Activated CD8-positive, alpha-beta memory T cell treated with anti-CD3 and anti-CD28 coated beads for 36 hours (primary cell): Measurements from ENCODE around the gene CPOX. TPM values are rescaled to one million over a fixed set of nuclear protein-coding genes. Genes with fewer than 3 reads are reported as not detected.
"Not testable (repeated sequence)": the region's sequence is repeated elsewhere in the genome, so short reads cannot be mapped to it uniquely, and the experiment has no call there.

Experiments used
- CTCF ChIA-PET: fragments of 350-600 bp; sonication (Branson Sonifier 250); formaldehyde crosslinking; loops from one replicate; lab custom pipeline; 2021; ENCODE audit warnings: antibody characterized with exemption; lab: Charles Lee
- POLR2A ChIA-PET: fragments of 350-600 bp; sonication (Branson Sonifier 250); formaldehyde crosslinking; loops from one replicate; lab custom pipeline; 2021; ENCODE audit warnings: antibody characterized with exemption; lab: Charles Lee
- total RNA-seq, 2 experiments: library from RNA; stranded (reverse); gene quantifications; one replicate each; pipeline ENCODE4 v1.2.3, GENCODE V29; 2021

The CPOX gene
- total RNA-seq, 2 experiments from 2014 or later = 55.5 to 60.0 TPM

- CTCF ChIA-PET = no interaction called here
- POLR2A ChIA-PET = no interaction called here
These were observed 25.0 kb downstream of the CPOX start for GRCh38 chr3:98568402-98568801.

DNA sequence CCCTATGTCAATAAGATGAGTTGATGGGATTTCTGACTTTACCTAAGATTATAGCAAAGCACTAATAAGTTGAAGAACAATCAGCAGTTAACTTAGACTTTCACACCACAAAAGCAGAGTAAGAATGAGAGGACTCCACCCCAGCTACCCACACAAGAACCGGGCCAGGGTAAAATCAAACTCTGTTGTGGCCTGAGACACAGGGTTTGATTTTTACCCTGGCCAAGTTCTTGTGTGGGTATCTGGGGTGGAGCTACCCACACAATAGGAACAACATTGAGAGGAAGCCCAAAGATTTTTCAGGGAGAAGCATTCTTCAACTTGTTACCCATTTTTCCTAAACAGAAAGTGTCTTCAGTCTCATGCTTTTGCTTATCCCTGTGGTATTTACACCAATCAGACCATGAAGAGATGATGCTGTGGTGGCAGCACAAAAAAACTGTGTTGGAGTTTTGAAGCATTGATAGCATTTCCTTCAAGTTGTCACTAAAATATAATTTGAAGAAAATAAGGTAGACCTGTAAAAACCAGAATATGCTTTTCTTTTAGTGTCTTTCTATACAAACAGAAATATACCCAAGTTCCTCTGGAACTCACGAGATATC is 25.6 kb downstream of the CPOX start:
- ChIA-PET CTCF (no interaction called here), POLR2A (no interaction called here)

DNA sequence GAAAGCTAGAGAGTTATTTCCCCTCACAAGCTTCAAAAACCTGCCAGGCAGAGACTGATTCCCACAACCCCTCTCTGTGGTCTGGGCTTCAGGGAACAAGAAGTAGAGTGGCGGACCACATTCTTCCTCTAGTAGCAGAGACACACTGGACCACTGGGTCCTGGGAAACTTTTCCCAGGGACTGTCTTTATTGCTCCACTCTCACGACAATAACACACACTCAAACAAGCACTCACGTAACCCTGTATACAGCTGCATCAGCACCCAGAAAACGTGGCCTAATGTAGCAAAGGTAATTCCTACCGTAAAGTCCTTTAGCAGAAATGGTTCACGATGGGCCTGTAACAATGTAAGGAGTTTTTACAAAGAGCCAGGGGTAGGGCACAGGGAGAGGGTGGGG is 27.6 kb downstream of the CPOX start:
- ChIA-PET CTCF (no interaction called here), POLR2A (interaction anchor here (1.5 to 1.9 kb wide), 2 partner anchors 9 to 43 kb away, joined by 7 to 8 read pairs; partner anchors contain the start of gene CLDND1)

DNA sequence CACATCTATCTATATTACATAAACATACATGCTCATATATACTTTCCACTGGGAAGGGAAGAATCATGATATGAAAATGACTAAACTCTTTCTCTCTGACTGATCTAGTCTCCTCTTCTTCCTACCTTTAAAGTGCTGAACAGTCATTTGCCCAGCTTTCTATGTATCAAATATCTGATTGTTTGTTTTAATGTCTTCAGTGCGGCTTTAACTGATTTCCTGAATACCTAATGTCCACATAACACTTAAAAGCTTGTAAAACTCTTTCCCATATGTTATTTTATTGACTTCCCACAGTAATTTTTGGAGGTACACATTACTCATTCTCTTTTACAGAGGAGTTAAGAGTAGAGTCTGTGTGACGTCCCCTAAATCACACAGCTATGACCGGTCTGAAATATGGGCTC is 28.2 kb downstream of the CPOX start:
- POLR2A ChIA-PET = interaction anchor here (1.1 to 1.9 kb wide), 3 partner anchors 9 to 42 kb away, joined by 4 to 8 read pairs (median 7); partner anchors contain the start of gene CLDND1
- CTCF ChIA-PET = no interaction called here

- ChIA-PET CTCF (no interaction called here), POLR2A (interaction anchor here (0.8 to 1.9 kb wide), 7 partner anchors 8 to 42 kb away, joined by 3 to 12 read pairs (median 7); partner anchors contain the start of gene CLDND1)
These were observed 29.0 kb downstream of the CPOX start for GRCh38 chr3:98564282-98565005.

DNA sequence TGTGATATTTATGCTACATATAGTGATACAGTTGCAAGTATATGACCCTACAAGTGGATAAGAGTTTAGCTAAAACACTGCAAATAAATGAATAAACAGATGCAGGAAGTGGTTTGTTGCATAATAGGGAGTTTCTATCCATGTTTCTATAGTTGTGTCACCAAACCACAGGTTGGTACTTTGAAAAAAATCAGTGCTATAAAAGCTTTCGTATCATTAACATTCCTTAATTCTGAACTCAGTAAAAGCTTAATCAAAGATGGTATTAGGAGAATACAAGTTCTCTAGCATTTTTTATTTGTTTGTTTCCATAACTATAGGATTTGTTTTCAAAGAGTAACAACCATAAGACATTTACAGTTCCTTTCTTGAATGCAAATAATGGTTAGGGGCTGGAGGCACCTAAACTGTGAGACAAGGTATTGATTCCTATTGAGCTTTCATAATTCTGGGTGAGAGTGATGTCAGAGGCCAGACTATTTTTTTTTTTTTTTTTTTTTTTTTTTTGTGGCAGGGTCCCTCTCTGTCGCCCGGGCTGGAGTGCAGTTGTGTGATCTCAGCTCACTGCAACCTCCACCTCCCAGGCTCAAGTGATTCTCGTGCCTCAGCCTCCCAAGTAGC is 29.6 kb downstream of the CPOX start:
- POLR2A ChIA-PET = interaction anchor here (0.6 to 1.2 kb wide), 5 partner anchors 9 to 42 kb away, joined by 3 to 12 read pairs (median 6); partner anchors contain the start of gene CLDND1
- CTCF ChIA-PET = no interaction called here

- ChIA-PET POLR2A (interaction anchor here (0.6 kb wide), 1 partner anchor 39 kb away, joined by 3 read pairs; the partner anchor contains the start of gene CLDND1), CTCF (interaction anchor here (0.8 kb wide), 1 partner anchor 35 kb away, joined by 3 read pairs; no protein-coding TSS in a partner anchor)
These were observed 31.5 kb downstream of the CPOX start for GRCh38 chr3:98561727-98562521.

GRCh38 chr3:98560911-98561310 is 32.5 kb downstream of the CPOX start:
- ChIA-PET CTCF (no interaction called here), POLR2A (no interaction called here)

- POLR2A ChIA-PET, CTCF ChIA-PET: not testable (repeated sequence)
These were observed 33.6 kb downstream of the CPOX start for GRCh38 chr3:98559769-98560168.

GRCh38 chr3:98558100-98558827 is 35.1 kb downstream of the CPOX start:
- ChIA-PET CTCF (interaction anchor here (0.9 to 1.2 kb wide), 3 partner anchors 15 to 23 kb away, joined by 3 to 4 read pairs (median 3); no protein-coding TSS in a partner anchor), POLR2A (interaction anchor here (0.6 to 5.9 kb wide), 3 partner anchors 14 to 35 kb away, joined by 3 to 52 read pairs (median 12); partner anchors contain the start of gene CLDND1)

DNA sequence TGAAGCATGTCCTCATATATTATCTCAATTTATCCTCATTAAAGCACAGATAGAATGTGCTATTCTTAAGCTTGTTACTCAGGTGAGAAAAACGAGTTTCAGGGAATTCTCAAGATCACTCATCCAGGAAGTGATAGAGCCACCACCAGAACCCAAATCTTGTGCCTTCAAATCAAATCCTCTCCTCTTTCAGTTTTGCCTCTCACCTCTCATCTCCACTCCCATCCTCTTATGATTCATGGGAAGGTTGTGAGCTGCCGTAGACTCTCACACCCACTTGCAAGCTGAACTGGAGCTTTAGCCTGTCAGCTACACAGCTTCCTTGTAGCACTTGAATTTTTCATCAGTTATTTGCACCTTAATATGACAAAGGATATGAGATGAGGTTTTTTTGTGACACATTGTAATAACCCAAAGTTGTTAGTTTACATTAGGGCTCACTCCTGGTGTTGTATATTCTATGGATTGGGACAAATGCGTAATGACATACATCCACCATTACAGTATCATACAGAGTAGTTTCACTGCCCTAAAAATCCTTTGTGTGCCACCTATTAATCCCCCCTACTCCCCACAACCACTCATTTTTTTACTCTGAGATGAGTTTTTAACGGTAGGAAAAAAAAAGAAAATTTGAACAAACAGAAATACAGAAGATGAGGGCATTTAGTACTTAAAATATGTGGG is 35.9 kb downstream of the CPOX start:
- CTCF ChIA-PET = interaction anchor here (0.9 to 2.4 kb wide), 4 partner anchors 16 to 36 kb away, joined by 3 to 7 read pairs (median 4); partner anchors contain the start of gene CLDND1
- POLR2A ChIA-PET = interaction anchor here (0.7 to 5.9 kb wide), 5 partner anchors 20 to 48 kb away, joined by 4 to 52 read pairs (median 12); partner anchors contain the start of genes CLDND1 and GPR15

- CTCF ChIA-PET = interaction anchor here (0.6 to 2.4 kb wide), 4 partner anchors 15 to 35 kb away, joined by 3 to 7 read pairs (median 4); partner anchors contain the start of gene CLDND1
- POLR2A ChIA-PET = interaction anchor here (1.0 to 5.9 kb wide), 7 partner anchors 9 to 40 kb away, joined by 3 to 52 read pairs (median 7); partner anchors contain the start of genes CLDND1 and GPR15
These were observed 37.0 kb downstream of the CPOX start for GRCh38 chr3:98556164-98557130.

- CTCF ChIA-PET = interaction anchor here (0.7 kb wide), 1 partner anchor 38 kb away, joined by 3 read pairs; the partner anchor contains the start of gene CPOX
- POLR2A ChIA-PET = interaction anchor here (0.7 to 5.9 kb wide), 5 partner anchors 9 to 33 kb away, joined by 9 to 52 read pairs (median 16); partner anchors contain the start of genes CLDND1 and GPR15
These were observed 38.4 kb downstream of the CPOX start for GRCh38 chr3:98555025-98555379.

- CTCF ChIA-PET = no interaction called here
These were observed 38.8 kb downstream of the CPOX start for GRCh38 chr3:98554580-98554979.

GRCh38 chr3:98553753-98554152 is 39.7 kb downstream of the CPOX start:
- CTCF ChIA-PET = no interaction called here
- POLR2A ChIA-PET = interaction anchor here (1.9 to 5.9 kb wide), 3 partner anchors 12 to 32 kb away, joined by 5 to 52 read pairs (median 17); partner anchors contain the start of gene CLDND1

More at GRCh38 chr3:98554580-98554979, 38.8 kb downstream of the CPOX start:
- POLR2A ChIA-PET = interaction anchor here (0.7 to 5.9 kb wide), 5 partner anchors 9 to 32 kb away, joined by 9 to 52 read pairs (median 16); partner anchors contain the start of genes CLDND1 and GPR15
